MM.1S (cell line): Measurements from ENCODE around the gene COLEC11.

Experiments
- DNase-seq: peaks from one replicate; pipeline ENCODE4 v3.0.0-alpha.2; 2015
- H2AFZ ChIP-seq: fragments of 300-600 bp; sonication (generic); 2 replicates; pipeline ENCODE4 v1.6.0; 2016; ENCODE audit warnings: antibody characterized with exemption, low read length
- H3F3A ChIP-seq: fragments of 300-600 bp; sonication (generic); 2 replicates; pipeline ENCODE4 v1.6.1; 2016; ENCODE audit warnings: mild to moderate bottlenecking, antibody characterized with exemption, low read length, moderate library complexity, mixed read lengths; ENCODE audit not compliant: insufficient read depth
- H3K27ac ChIP-seq: fragments of 300-600 bp; sonication (generic); 2 replicates; pipeline ENCODE4 v1.5.1; 2016; ENCODE audit warnings: mild to moderate bottlenecking, low read length
- H3K27me3 ChIP-seq: fragments of 300-600 bp; sonication (generic); replicated peaks from 2 replicates; pipeline ENCODE4 v1.6.0; 2016; ENCODE audit warnings: low read length; ENCODE audit not compliant: insufficient read depth
- H3K36me3 ChIP-seq: fragments of 300-600 bp; sonication (generic); replicated peaks from 2 replicates; pipeline ENCODE4 v1.6.1; 2016; ENCODE audit warnings: mild to moderate bottlenecking, low read length, mixed read lengths; ENCODE audit not compliant: insufficient read depth
- H3K4me1 ChIP-seq: fragments of 300-600 bp; sonication (generic); 2 replicates; pipeline ENCODE4 v1.6.1; 2016; ENCODE audit warnings: low read length, mixed read lengths
- H3K4me2 ChIP-seq: fragments of 300-600 bp; sonication (generic); 2 replicates; pipeline ENCODE4 v1.6.0; 2016; ENCODE audit warnings: low read depth, low read length
- H3K4me3 ChIP-seq: fragments of 300-600 bp; sonication (generic); 2 replicates; pipeline ENCODE4 v1.5.1; 2016; ENCODE audit warnings: low read length, mixed read lengths
- H3K79me2 ChIP-seq: fragments of 300-600 bp; sonication (generic); 2 replicates; pipeline ENCODE4 v1.6.1; 2016; ENCODE audit warnings: mixed run types, low read length, mixed read lengths
- H3K9ac ChIP-seq: fragments of 300-600 bp; sonication (generic); 2 replicates; pipeline ENCODE4 v1.6.1; 2016; ENCODE audit warnings: low read length, mixed read lengths
- H3K9me2 ChIP-seq: fragments of 300-600 bp; sonication (generic); replicated peaks from 2 replicates; pipeline ENCODE4 v1.6.1; 2016; ENCODE audit warnings: mild to moderate bottlenecking, low read length, mixed read lengths; ENCODE audit not compliant: insufficient read depth
- H3K9me3 ChIP-seq: fragments of 300-600 bp; sonication (generic); replicated peaks from 2 replicates; pipeline ENCODE4 v1.6.1; 2016; ENCODE audit warnings: mild to moderate bottlenecking, low read length, mixed read lengths; ENCODE audit not compliant: insufficient read depth
- H4K20me1 ChIP-seq: fragments of 300-600 bp; sonication (generic); 2 replicates; pipeline ENCODE4 v1.6.1; 2016; ENCODE audit warnings: mild to moderate bottlenecking, low read length, moderate library complexity, mixed read lengths; ENCODE audit not compliant: insufficient read depth
- EZH2 ChIP-seq: fragments of 300-600 bp; sonication (generic); optimal IDR thresholded peaks from 2 replicates; pipeline ENCODE3; 2017; ENCODE audit warnings: low read depth, mild to moderate bottlenecking, antibody characterized with exemption, low read length, mixed read lengths
- EZH2phosphoT487 ChIP-seq: fragments of 300-600 bp; sonication (generic); IDR thresholded peaks from 2 replicates; pipeline ENCODE4 v1.6.1; 2018; ENCODE audit warnings: antibody characterized with exemption, low read length
- TF ChIP-seq, protein P1 (sequence below): fragments of 300-600 bp; sonication (generic); IDR thresholded peaks from 2 replicates; pipeline ENCODE4 v1.5.1; 2016; ENCODE audit warnings: antibody characterized with exemption, low read length, mixed read lengths

Gene COLEC11

DNA sequence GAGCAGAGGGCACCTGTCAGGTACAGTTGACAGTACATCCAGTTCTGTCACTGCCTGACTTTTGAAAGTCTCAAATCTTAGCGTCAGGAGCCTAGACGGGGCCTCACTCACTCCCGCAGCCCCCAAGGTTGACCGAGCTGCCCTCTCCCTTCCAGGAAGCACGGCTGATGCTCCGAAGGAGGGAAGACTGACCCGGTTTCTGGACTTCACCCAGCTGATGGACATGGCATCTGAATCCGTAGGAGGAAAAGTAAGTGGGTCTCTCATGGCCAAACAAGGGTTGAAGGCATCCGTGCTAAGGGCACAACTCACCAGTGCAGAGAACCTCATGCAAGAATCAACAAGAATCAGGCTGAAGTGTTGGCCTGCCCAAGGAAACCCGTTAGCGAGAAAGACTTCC lies 76.0 kb downstream of the COLEC11 start:
- H3K4me1 ChIP-seq, result no peaks in the 10 kb centered on the region

DNA sequence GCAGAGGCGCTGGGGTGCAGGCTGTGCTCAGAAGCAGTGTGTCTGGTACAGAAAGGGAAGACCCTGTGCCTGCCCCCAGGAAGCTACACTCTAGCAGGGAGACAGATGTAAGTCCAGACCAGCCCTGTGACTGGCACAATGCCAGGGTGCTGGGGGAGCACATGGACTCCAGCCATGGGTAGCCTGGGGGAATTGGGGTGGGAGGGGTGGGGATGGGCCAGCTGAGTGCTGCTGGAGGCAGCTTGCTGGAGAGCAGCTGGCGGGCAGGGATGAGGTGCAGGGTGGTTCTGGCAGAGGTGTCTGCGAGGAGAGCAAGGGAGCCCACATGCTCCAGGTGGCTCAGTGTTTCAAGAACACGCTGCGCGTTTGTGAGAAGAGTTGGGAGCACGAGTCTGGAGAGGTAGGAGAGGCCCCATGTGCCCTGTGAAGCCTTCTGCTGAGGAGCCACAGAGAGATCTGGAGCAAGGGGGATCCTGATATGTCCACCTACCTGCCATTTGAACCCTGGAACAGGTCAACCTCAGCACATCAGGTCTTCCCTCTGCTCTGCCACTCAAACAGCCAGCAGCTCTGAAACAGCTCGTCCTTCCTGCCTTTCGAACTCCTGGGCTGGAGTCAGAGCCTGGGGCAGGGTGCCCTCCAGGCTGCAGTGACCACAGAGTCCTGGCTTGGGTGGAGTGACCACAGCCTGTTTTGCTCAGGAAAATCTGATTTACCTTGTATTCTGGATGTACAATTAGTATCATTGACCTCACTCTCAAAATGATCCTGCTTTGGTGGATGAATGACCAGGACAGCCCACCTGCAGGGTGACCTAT lies 78.2 kb downstream of the COLEC11 start:
- no peaks in the 10 kb centered on the region for H4K20me1 ChIP-seq

More for the DNA sequence above, 76.0 kb downstream of the COLEC11 start:
- H4K20me1 ChIP-seq, result no peaks in the 10 kb centered on the region
- DNase-seq, result no peak
- no peak overlapping the region for H3K4me2 ChIP-seq
- H3K36me3 ChIP-seq, result no peaks in the 10 kb centered on the region
- TF ChIP-seq EZH2, result no peak
- TF ChIP-seq, protein P1, sequence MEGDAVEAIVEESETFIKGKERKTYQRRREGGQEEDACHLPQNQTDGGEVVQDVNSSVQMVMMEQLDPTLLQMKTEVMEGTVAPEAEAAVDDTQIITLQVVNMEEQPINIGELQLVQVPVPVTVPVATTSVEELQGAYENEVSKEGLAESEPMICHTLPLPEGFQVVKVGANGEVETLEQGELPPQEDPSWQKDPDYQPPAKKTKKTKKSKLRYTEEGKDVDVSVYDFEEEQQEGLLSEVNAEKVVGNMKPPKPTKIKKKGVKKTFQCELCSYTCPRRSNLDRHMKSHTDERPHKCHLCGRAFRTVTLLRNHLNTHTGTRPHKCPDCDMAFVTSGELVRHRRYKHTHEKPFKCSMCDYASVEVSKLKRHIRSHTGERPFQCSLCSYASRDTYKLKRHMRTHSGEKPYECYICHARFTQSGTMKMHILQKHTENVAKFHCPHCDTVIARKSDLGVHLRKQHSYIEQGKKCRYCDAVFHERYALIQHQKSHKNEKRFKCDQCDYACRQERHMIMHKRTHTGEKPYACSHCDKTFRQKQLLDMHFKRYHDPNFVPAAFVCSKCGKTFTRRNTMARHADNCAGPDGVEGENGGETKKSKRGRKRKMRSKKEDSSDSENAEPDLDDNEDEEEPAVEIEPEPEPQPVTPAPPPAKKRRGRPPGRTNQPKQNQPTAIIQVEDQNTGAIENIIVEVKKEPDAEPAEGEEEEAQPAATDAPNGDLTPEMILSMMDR, result no peak
- TF ChIP-seq EZH2phosphoT487, result no peak
- H3K9me2 ChIP-seq, result no peaks in the 10 kb centered on the region
- no peaks in the 10 kb centered on the region for H3K27me3 ChIP-seq
- H3K79me2 ChIP-seq, result no peaks in the 10 kb centered on the region
- H3K4me3 ChIP-seq, result no peak overlapping the region
- no peak overlapping the region for H3K27ac ChIP-seq
- no peaks in the 10 kb centered on the region for H3K9me3 ChIP-seq
- H2AFZ ChIP-seq, result no peak overlapping the region
- no peak overlapping the region for H3K9ac ChIP-seq
- H3F3A ChIP-seq, result no peaks in the 10 kb centered on the region

DNA sequence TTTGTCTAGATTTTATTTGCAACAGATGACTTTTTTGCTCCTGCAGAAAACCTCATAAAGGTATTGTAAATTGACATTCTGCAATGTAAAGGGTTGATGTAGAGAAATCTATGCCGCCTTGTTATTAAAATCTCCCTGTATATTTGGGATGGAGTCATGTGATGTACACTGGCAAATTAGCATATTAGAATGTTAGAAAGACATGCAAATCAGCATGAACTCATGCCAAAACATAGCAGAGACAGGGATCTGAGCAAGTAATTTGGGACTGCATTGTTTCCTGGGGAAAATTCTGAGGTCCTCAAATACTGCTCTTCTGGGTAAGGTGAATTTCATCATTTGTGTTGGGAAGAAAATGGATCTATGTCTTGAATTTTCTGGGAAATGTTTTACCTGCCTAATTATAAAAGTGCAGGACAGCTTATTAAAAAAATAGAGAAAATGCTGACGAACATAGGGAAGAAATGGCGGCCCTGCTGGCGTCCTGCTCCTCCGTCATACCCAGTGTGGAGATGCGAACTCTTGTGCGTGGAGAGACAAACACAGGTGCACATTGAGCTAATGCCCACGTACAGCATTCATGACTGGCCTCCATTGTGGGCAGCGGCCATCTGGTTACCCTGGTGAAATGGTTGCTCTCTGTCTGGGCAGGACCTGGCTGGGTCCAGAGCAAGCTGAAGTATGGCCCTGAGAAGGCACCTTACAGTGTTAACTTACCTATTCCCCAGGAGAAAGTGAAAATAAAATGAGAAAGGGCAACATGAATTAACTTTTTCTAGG lies 79.3 kb downstream of the COLEC11 start:
- H3K79me2 ChIP-seq, result no peaks in the 10 kb centered on the region

More for the DNA sequence above, 78.2 kb downstream of the COLEC11 start:
- Histone ChIP-seq H3K36me3 (no peaks in the 10 kb centered on the region), H3K79me2 (no peaks in the 10 kb centered on the region), H3K4me2 (no peak overlapping the region), H3K9ac (no peak overlapping the region), H3K4me1 (no peaks in the 10 kb centered on the region), H3K9me3 (no peaks in the 10 kb centered on the region), H3K9me2 (no peaks in the 10 kb centered on the region), H3F3A (no peaks in the 10 kb centered on the region), H3K4me3 (no peak overlapping the region), H3K27ac (no peak overlapping the region), H2AFZ (no peak overlapping the region), H3K27me3 (no peaks in the 10 kb centered on the region)
- DNase-seq, result no peak
- TF ChIP-seq EZH2phosphoT487, result no peak
- TF ChIP-seq, protein P1, result no peak
- TF ChIP-seq EZH2, result no peak

More for the DNA sequence above, 79.3 kb downstream of the COLEC11 start:
- no peak for DNase-seq
- H3K4me3 ChIP-seq, result no peak overlapping the region
- H3K4me1 ChIP-seq, result no peaks in the 10 kb centered on the region
- H3K27ac ChIP-seq, result no peak overlapping the region
- H3F3A ChIP-seq, result no peaks in the 10 kb centered on the region
- H4K20me1 ChIP-seq, result no peaks in the 10 kb centered on the region
- no peak overlapping the region for H3K4me2 ChIP-seq
- no peak overlapping the region for H3K9ac ChIP-seq
- H3K9me2 ChIP-seq, result no peaks in the 10 kb centered on the region
- H3K36me3 ChIP-seq, result no peaks in the 10 kb centered on the region
- TF ChIP-seq, protein P1, result no peak
- TF ChIP-seq EZH2 (no peak), EZH2phosphoT487 (no peak)
- no peaks in the 10 kb centered on the region for H3K27me3 ChIP-seq
- H3K9me3 ChIP-seq, result no peaks in the 10 kb centered on the region
- no peak overlapping the region for H2AFZ ChIP-seq
